Measurements from ENCODE around the gene CNTNAP2. TPM values are rescaled to one million over a fixed set of nuclear protein-coding genes. Genes with fewer than 3 reads are reported as not detected.

CNTNAP2 gene
- total and polyA plus RNA-seq, 9 of the 15 experiments (the other 6 are each of a cell fraction or from before 2014, with no cell fraction given) = 0.04 to 0.62 (median 0.09) TPM; not detected in 4

DNA sequence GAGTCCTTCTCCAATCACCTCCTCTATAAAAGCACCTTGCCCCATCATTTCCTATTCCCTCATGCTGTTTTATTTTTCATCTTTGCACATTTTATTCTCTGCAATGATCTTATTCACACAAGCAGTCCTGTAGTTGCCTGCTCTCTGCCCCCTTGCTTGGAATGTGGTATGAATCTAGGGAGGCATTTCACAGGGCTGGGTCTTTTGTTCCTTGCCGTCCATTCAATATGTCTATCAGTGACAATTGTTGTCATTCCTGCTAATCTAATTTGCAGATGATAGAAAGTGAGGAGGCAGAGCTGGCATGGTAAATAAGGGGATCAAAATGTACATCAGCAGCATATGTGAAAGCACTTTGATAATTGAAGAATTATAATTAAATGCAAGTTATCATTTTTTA, 2227.8 kb downstream of the CNTNAP2 start:
- FAIRE-seq = no peak

GRCh38 chr7:148347981-148348380, 2231.4 kb downstream of the CNTNAP2 start:
- FAIRE-seq = no peak
- WGBS (ENCODE audit: insufficient coverage, low coverage, missing lambda C conversion rate) = 1% methylated on average over 5 of the region's 5 CpGs
- H4K20me1 ChIP-seq (replicated peaks; ENCODE audit: control insufficient read depth, insufficient read depth, low read length) = no peaks in the 10 kb centered on the region
- H3K9me3 ChIP-seq (replicated peaks; ENCODE audit: control insufficient read depth, insufficient read depth, low read depth, low read length) = no peaks in the 10 kb centered on the region
- CTCF ChIA-PET (ENCODE audit: low intra/inter-chr PET ratio) = no interaction called here
- DNase-seq (ENCODE audit: extremely low read depth in 1 of 4, low spot score in 3 of 4) = no peak
- no peaks in the 10 kb centered on the region for H3K9me1 ChIP-seq (ENCODE audit: control insufficient read depth, insufficient read depth, low read length)
- no peaks in the 10 kb centered on the region for H3K79me2 ChIP-seq (ENCODE audit: control insufficient read depth, insufficient read depth, low read length)
- no peaks in the 10 kb centered on the region for H3K36me3 ChIP-seq (ENCODE audit: control insufficient read depth, insufficient read depth, low read length)
- POLR2A ChIA-PET = interaction anchor here (0.6 to 1.7 kb wide), 5 partner anchors 11 to 1288 kb away, joined by 3 read pairs; no protein-coding TSS in a partner anchor
- in situ Hi-C loops (cut with MboI) (no loop called here), intact Hi-C loops (cut with micrococcal nuclease) (no loop called here)
- no peak overlapping the region for H3K27ac ChIP-seq (ENCODE audit: extremely low read depth, low read depth, low read length)
- no peak overlapping the region for H3K4me2 ChIP-seq (ENCODE audit: insufficient read depth, low read length)
- H3K4me1 ChIP-seq (replicated peaks in 1 of 2; ENCODE audit: control insufficient read depth in 2 of 2, insufficient read depth in 2 of 2, low read length in 2 of 2) = no peaks in the 10 kb centered on the region
- ATAC-seq = no peak
- H2AFZ ChIP-seq (ENCODE audit: low read depth, low read length) = no peak overlapping the region
- no TSS peak for BruUV-seq (replicated peaks)
- H3K4me3 ChIP-seq = no peak overlapping the region
- H3K9ac ChIP-seq (ENCODE audit: insufficient read depth in 1 of 2, low read depth in 2 of 2, low read length in 2 of 2) = no peak overlapping the region
- peaks cover 19 to 34% of the 10 kb centered on the region in 2 experiments; a peak in 3 of 5 replicates for H3K27me3 ChIP-seq (ENCODE audit: control insufficient read depth in 2 of 2, insufficient read depth in 2 of 2, low read length in 2 of 2)
- no peak for TF ChIP-seq ZSCAN32 (CRISPR knock-in tag; IDR thresholded peaks at IDR 0.05)
- no peak for TF ChIP-seq BCLAF1 (IDR thresholded peaks at IDR 0.05; ENCODE audit: borderline replicate concordance in 1 of 2, control insufficient read depth in 1 of 2, low read depth in 2 of 2, low read length in 1 of 2)
- no peak for TF ChIP-seq ZSCAN29 (IDR thresholded peaks at IDR 0.05)
- TF ChIP-seq LCOR (CRISPR knock-in tag; IDR thresholded peaks at IDR 0.05) = no peak
- no peak for TF ChIP-seq ZNF23 (CRISPR knock-in tag; IDR thresholded peaks at IDR 0.05)
- TF ChIP-seq NR1H2 (CRISPR knock-in tag; IDR thresholded peaks at IDR 0.05) = no peak
- TF ChIP-seq KAT2B (IDR thresholded peaks at IDR 0.05; ENCODE audit: low read depth, low read length) = no peak
- no peak for TF ChIP-seq PHB2 (IDR thresholded peaks at IDR 0.05; ENCODE audit: low read depth)
- no peak for TF ChIP-seq PREB (CRISPR knock-in tag; IDR thresholded peaks at IDR 0.05)
- TF ChIP-seq ZNF507 (tag; conservative IDR thresholded peaks at IDR 0.05) = no peak
- no peak for TF ChIP-seq ZNF445 (CRISPR knock-in tag; IDR thresholded peaks at IDR 0.05; ENCODE audit: low read depth)
- no peak for TF ChIP-seq NR2C2 (CRISPR knock-in tag; IDR thresholded peaks at IDR 0.05)
- no peak for TF ChIP-seq NR2C2 (tag; IDR thresholded peaks at IDR 0.05)

More for the DNA sequence above, 2227.8 kb downstream of the CNTNAP2 start:
- Histone ChIP-seq H2AFZ (ENCODE audit: low read depth, low read length) (no peak overlapping the region), H3K36me3 (ENCODE audit: control insufficient read depth, insufficient read depth, low read length) (no peaks in the 10 kb centered on the region), H3K79me2 (ENCODE audit: control insufficient read depth, insufficient read depth, low read length) (no peaks in the 10 kb centered on the region), H3K4me3 (no peak overlapping the region), H3K9ac (ENCODE audit: insufficient read depth in 1 of 2, low read depth in 2 of 2, low read length in 2 of 2) (no peak overlapping the region), H4K20me1 (replicated peaks; ENCODE audit: control insufficient read depth, insufficient read depth, low read length) (peaks cover 3% of the 10 kb centered on the region; the same call in 1 of the 2 replicates), H3K4me2 (ENCODE audit: insufficient read depth, low read length) (no peak overlapping the region), H3K9me1 (ENCODE audit: control insufficient read depth, insufficient read depth, low read length) (no peaks in the 10 kb centered on the region), H3K9me3 (replicated peaks; ENCODE audit: control insufficient read depth, insufficient read depth, low read depth, low read length) (no peaks in the 10 kb centered on the region), H3K27me3 (ENCODE audit: control insufficient read depth in 2 of 2, insufficient read depth in 2 of 2, low read length in 2 of 2) (peaks cover 27 to 34% of the 10 kb centered on the region in 2 experiments), H3K4me1 (replicated peaks in 1 of 2; ENCODE audit: control insufficient read depth in 2 of 2, insufficient read depth in 2 of 2, low read length in 2 of 2) (peaks cover 0 to 2% of the 10 kb centered on the region in 2 experiments; a peak in 1 of 5 replicates), H3K27ac (ENCODE audit: extremely low read depth, low read depth, low read length) (no peak overlapping the region)
- no TSS peak for BruUV-seq (replicated peaks)
- ATAC-seq = no peak
- intact Hi-C loops (cut with micrococcal nuclease) = no loop called here
- CTCF ChIA-PET (ENCODE audit: low intra/inter-chr PET ratio) = no interaction called here
- no peak for DNase-seq (ENCODE audit: extremely low read depth in 1 of 4, low spot score in 3 of 4)
- in situ Hi-C loops (cut with MboI) = no loop called here
- TF ChIP-seq HMG20A (CRISPR knock-in tag; conservative IDR thresholded peaks at IDR 0.05) = no peak
- 0% methylated on average over 1 of the region's 1 CpG for WGBS (ENCODE audit: insufficient coverage, low coverage, missing lambda C conversion rate)
- POLR2A ChIA-PET = no interaction called here
